ENCODE data around the gene SF3B1. TPM values are rescaled to one million over a fixed set of nuclear protein-coding genes. Genes with fewer than 3 reads are reported as not detected.

The SF3B1 gene
- total and polyA plus RNA-seq, 10 of the 15 experiments (the other 5 are each of a cell fraction or from before 2014, with no cell fraction given), result 163 to 565 (median 239) TPM

GRCh38 chr2:197434541-197435513 is at the start of gene SF3B1 (continued):
- peak; percentile 27; the same call in 1 of the 2 replicates for TF ChIP-seq CHD2 (IDR thresholded peaks at IDR 0.05; ENCODE audit: borderline replicate concordance, low read depth, low read length)
- TF ChIP-seq SP1 (IDR thresholded peaks at IDR 0.05; ENCODE audit: low read depth, low read length), result peak; percentile 53
- no peak for TF ChIP-seq PBX3 (IDR thresholded peaks at IDR 0.05; ENCODE audit: insufficient replicate concordance, low read depth, low read length)
- TF ChIP-seq MAX (IDR thresholded peaks at IDR 0.05; ENCODE audit: low read depth, low read length), result peak; percentile 89
- TF ChIP-seq FOXK2 (IDR thresholded peaks at IDR 0.05), result no peak
- TF ChIP-seq SMC3 (IDR thresholded peaks at IDR 0.05; ENCODE audit: borderline replicate concordance, low read length), result no peak
- peak; percentile 41 for TF ChIP-seq ATF7 (IDR thresholded peaks at IDR 0.05; ENCODE audit: low read depth)
- TF ChIP-seq MLLT1 (IDR thresholded peaks at IDR 0.05), result peak; percentile 72; the same call in 1 of the 2 replicates
- TF ChIP-seq EP300 (IDR thresholded peaks at IDR 0.05; ENCODE audit: borderline replicate concordance in 1 of 2, control insufficient read depth in 1 of 2, low read depth in 2 of 2, low read length in 2 of 2), result peak in 1 of 2 experiments; percentile 51; a peak in 1 of 4 replicates
- TF ChIP-seq BACH1 (IDR thresholded peaks at IDR 0.05; ENCODE audit: borderline replicate concordance), result peak; percentile 31; the same call in 1 of the 2 replicates
- TF ChIP-seq BHLHE40 (IDR thresholded peaks at IDR 0.05; ENCODE audit: borderline replicate concordance in 1 of 2, low read depth in 2 of 2, low read length in 1 of 2), result peak; percentile 87 to 96; a peak in 3 of 4 replicates
- TF ChIP-seq ZBTB33 (IDR thresholded peaks at IDR 0.05), result no peak
- TF ChIP-seq CTCF (IDR thresholded peaks at IDR 0.05 in 2 of 3, conservative IDR thresholded peaks at IDR 0.05 in 1 of 3; ENCODE audit: control insufficient read depth in 2 of 3, extremely low read depth in 1 of 3, insufficient read depth in 1 of 3, low read depth in 3 of 3, low read length in 3 of 3), result no peak
- no peak for TF ChIP-seq SUPT20H (IDR thresholded peaks at IDR 0.05; ENCODE audit: borderline replicate concordance, control insufficient read depth, low read depth, low read length)
- TF ChIP-seq RAD51 (IDR thresholded peaks at IDR 0.05), result peak; percentile 98
- TF ChIP-seq BCLAF1 (IDR thresholded peaks at IDR 0.05), result no peak
- peak; percentile 41; the same call in 1 of the 2 replicates for TF ChIP-seq CBFB (IDR thresholded peaks at IDR 0.05; ENCODE audit: low read depth)

All from GM12878 (cell line).